DMS153 treated with DMSO at 0.1 percent for 48 hours (cell line): ENCODE data around the gene TEN1.
"Not testable (repeated sequence)": the region's sequence is repeated elsewhere in the genome, so short reads cannot be mapped to it uniquely, and the experiment has no call there.

Experiments used
- DNase-seq: peaks from one replicate; lab custom pipeline; 2025; ENCODE audit not compliant: unreplicated experiment; lab: John Stamatoyannopoulos, UW

The TEN1 gene

GRCh38 chr17:76024353-76024752 is 45.3 kb downstream of the TEN1 start:
- DNase-seq: no peak

DNA sequence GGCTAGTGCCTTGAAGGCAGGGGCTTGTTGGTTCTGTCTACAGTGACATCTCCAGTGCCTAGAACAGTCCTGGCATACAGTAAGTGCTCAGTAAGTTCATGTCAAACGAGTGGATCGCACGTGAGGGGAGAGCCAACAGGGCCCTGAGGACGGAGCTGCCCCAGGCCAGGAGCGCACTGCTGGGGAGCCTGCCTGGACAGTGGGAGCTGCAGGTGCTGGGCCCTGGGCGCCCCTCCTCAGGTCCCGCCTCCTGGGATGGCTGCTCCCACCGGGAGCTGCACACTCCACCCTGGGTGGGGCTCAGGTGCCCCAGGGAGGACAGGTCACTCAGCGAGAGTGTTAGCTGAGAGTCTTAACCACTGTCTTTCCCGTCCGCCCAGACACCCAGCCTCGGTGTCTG is 46.3 kb downstream of the TEN1 start:
- DNase-seq: no peak

DNA sequence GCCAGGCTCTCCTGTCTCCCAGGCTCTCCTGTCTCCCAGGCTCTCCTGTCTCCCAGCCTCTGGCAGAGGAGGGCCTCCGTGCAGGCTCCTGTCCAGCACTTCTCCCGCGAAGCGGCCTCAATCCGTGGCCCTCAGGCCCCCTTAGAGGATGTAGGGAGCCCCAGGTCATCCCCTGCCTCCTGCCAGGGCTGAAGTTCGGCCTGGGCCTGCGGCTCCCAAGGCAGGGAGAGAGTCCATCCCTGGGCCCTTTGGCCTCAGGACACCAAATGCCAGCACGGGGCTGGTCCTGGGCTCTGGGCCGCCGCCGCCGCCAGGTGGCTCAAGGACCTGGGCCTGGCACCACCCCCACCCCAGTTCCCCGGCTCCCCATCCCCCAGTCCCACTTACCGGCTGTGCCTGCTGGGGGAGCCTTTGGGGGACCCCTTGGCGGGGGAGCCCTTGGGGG is 47.7 kb downstream of the TEN1 start:
- DNase-seq: no peak

DNA sequence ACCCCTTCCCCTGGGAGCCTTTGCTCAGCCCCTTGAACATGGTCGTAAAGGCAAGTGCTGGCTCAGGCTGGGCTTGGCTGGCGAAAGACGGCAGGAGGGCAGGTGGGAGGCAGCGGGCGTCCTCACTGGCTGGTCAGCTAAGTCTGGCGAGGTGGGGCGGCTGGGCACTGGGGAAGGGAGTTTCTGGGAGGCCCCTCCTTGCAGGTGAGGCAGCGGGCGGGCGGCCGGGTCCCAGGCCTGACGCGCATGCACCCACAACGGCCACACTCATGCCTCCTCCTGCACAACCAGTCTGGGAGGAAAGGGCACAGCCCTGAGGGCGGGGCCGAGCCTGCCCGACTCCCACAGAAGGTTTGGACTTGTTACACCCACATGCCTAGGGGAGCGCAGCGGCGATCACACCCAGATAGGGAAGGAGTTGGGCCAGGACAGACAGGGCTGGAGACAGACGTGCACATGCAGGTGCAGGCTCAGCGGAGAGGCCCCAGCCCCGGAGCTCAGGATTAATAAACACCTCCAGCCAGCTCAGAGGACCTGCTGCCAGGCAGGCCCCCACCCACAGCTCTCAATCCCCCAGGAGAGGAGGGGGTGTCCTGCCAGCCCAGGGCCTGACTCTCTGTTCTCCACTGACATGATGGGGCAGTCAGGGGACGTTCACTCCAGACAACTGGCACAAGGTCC is 48.3 kb downstream of the TEN1 start, which contains the start of gene EVPL:
Gene EVPL, minus strand, starts transcription at position 148 of the 681 bp plus-strand sequence. Its CDS starts 108 bp downstream, at position 40.
- no peak for DNase-seq

GRCh38 chr17:76032073-76032779 is 53.2 kb downstream of the TEN1 start:
- peak; percentile 8 for DNase-seq

- DNase-seq: no peak
These were observed 53.7 kb downstream of the TEN1 start for GRCh38 chr17:76032780-76033108.

- no peak for DNase-seq
These were observed 54.1 kb downstream of the TEN1 start for GRCh38 chr17:76033139-76033538.

GRCh38 chr17:76034428-76035350 is 55.6 kb downstream of the TEN1 start:
- no peak for DNase-seq

GRCh38 chr17:76036497-76037261 is 57.6 kb downstream of the TEN1 start:
- DNase-seq: no peak

DNA sequence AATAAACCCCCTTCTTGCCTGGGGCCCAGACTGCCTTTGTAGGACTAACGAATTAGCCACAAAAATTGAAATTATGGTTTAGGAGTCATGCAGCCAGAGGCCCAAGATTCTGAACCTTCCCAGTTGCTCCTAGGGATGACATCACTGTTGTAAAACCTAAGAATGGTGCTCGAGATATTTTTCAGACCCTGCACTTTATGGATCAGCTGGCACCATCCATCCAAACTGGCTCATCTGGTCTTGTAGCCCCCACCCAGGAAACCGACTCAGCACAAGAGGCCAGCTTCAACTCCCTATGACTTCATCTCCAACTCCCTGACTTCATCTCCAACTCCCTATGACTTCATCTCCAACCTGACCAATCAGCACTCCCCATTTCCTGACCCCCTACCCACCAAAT is 59.0 kb downstream of the TEN1 start:
- no peak for DNase-seq

DNA sequence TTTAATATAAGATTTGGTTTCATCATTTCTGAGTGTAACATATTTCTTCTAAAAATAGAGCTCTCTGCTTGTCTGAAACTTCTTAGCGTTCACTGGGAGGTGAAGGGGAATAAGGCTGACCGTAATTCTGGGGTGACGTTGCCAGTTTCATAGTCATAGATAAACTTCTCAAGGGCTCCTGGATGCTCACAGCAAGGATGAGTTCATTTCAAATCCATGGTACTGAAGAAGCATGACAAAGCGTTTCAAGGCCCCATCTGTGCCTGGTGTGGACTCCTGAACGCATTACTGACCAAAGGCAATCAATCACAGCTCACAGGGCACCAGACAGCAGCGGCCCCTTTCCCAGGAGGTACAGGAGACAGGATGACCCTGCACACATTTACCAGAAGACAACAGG is 60.1 kb downstream of the TEN1 start:
- DNase-seq: no peak

DNA sequence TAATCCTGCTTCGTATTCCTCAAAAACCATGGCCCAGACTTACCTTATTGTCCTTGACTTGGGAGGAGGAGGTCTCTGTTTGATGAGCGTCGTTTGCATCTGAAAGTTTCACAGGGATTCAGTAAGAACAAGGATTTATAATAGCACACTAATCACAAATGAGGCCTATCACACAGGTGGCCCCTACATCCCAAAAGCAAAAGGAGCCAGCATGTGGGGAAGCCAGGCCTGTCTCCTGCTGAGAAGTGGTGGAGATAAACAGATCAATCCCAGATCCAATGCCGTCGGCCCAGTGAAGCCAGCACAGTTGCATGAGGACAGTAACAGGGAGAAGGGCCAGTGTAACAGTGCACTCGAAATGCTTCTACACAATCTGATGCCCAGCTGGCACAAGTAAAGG is 61.3 kb downstream of the TEN1 start:
- DNase-seq: no peak

DNA sequence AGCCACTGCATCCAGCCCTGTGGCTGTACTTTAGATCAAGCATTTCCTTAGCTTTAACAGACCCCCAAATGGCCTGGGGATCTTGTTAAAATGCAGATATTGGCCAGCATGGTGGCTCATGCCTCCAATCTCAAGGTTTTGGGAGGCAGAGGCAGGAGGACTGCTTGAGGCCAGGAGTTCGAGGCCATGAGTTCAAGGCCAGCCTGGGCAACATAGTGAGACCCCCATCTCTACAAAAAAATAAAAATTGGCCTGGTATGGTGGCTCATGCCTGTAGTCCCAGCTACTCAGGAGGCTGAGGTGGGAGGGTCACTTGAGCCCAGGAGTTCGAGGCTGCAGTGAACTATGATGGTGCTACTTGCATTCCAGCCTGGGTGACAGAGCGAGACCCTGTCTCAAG is 63.8 kb downstream of the TEN1 start:
- DNase-seq: not testable (repeated sequence)

- DNase-seq: not testable (repeated sequence)
These were observed 65.5 kb downstream of the TEN1 start for GRCh38 chr17:76044475-76045007.

DNA sequence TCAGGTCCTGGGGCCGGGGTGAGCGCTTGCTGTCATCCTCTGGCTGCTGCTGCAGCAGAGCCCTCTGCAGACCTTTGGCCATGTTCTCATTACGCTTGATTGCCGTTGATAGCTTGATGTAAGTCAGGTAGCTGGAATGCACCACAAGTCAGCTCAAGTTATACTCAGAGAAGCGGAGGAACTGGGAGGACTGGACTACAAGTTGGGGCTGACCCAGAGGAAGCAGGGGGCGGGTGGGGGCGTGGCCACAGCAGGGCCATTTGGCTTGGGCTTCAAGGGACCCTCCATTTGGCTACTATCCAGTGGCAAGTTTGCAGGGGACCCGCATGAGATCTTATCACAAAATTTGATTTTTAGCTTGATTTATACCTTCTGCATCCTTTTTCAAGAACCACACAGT is 67.0 kb downstream of the TEN1 start:
- no peak for DNase-seq

DNA sequence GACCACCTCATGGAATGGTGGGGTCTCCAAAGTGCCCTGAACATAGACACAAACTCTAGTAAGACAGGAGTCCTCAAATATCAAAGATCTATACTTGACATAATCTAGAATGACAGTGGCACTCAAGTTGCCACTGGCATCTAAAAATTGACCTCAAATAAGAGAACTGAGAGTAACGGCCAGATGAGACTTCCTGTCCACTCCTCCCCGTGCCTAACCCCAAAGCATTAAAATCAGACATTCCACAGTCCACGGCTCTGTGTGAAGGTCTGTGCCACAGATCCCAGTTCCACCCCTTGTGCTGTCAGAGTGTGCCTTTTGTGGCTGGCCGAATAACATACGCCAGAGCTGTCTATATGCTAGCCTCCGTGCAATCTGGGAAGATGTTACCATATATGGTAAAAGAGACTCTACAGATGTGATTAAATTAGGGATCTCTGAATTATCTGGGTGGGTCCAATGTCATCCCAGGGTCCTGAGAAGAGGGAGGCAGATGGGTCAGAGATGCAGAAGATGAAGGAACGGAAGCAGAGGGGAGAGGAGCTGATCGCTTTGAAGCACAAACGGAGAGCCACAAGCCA is 69.1 kb downstream of the TEN1 start:
- no peak for DNase-seq

DNA sequence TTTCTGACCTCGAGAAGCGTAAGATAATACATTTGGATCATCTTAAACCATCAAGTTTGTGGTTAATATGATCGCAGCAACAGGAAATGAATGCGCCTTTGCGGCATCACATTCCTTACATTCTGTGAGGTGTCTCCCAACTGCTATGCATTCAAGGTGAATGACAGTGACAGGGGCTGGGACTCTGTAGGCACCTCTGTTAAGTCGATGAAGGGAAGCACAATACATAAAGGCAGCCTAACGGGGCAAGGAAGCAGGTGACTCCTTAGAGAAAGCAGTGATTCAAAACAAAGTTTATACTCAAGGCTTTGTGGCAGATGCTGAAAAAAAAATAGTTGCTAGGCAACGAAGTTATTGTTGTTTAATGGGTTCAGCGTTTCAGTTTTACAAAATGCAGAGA is 69.7 kb downstream of the TEN1 start:
- no peak for DNase-seq

- DNase-seq: no peak
These were observed 70.2 kb downstream of the TEN1 start for GRCh38 chr17:76049239-76049638.

DNA sequence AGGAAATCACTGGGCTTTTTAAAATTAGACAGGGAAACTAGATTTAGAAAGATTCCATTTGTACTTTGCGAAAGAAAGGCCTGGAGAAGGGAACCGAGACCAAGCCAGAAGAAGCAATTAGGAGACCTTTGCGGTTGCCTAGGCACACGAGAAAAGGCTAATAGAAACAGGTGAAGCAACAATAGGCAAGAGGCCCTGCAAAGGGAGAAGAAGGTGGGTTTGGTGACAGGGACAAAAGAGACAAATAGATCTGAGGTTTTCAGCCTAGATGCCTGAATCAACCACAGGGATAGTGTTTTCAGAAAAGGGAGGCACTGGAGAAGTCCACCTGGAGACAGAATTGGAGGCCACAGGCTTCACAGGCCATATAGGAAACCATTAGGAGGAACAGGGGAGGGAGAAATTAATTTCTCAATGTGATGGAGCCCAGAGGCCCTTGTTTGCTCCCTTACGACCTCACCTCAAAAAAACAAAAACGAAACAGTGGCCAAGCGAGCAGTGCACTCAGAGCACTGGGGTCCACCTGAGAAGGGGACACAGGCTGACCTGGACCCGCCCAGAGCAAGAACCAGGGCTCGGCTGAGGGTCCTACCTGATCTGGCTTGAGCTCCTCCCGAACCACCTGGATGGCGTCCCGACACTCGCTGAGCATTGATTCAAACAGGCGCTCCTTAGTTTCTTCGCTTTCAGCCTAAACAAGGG is 70.9 kb downstream of the TEN1 start:
- no peak for DNase-seq
